Loucy (cell line): ENCODE results near the gene UCHL5.

Experiments
- H2AFZ ChIP-seq: fragments of 200-600 bp; sonication (generic); 2 replicates; pipeline ENCODE4 v1.6.0; 2016; ENCODE audit warnings: antibody characterized with exemption, mild to moderate bottlenecking, low read length, moderate library complexity
- H3F3A ChIP-seq: fragments of 200-600 bp; 2 replicates; pipeline ENCODE4 v1.6.0; 2016; ENCODE audit warnings: antibody characterized with exemption, low read depth, mild to moderate bottlenecking
- H3K27me3 ChIP-seq: fragments of 200-600 bp; sonication (generic); 2 replicates; pipeline ENCODE4 v1.6.1; 2014; ENCODE audit warnings: low read length, mild to moderate bottlenecking; ENCODE audit not compliant: insufficient read depth, poor library complexity, severe bottlenecking
- H3K36me3 ChIP-seq: fragments of 200-600 bp; sonication (generic); 2 replicates; pipeline ENCODE4 v1.6.1; 2016; ENCODE audit warnings: low read length; ENCODE audit not compliant: insufficient read depth
- H3K4me1 ChIP-seq: fragments of 200-600 bp; sonication (generic); 2 replicates; pipeline ENCODE4 v1.5.1; 2014; ENCODE audit warnings: low read length, mild to moderate bottlenecking; ENCODE audit not compliant: insufficient read depth, poor library complexity, severe bottlenecking
- H3K4me2 ChIP-seq: fragments of 200-600 bp; sonication (generic); 2 replicates; pipeline ENCODE4 v1.6.0; 2014; ENCODE audit warnings: antibody characterized with exemption, low read length, low read depth, mild to moderate bottlenecking; ENCODE audit not compliant: poor library complexity, severe bottlenecking
- H3K4me3 ChIP-seq: fragments of 200-600 bp; sonication (generic); 2 replicates; pipeline ENCODE4 v1.5.1; 2014; ENCODE audit warnings: low read length, mild to moderate bottlenecking, mixed read lengths; ENCODE audit not compliant: poor library complexity, severe bottlenecking
- H3K79me2 ChIP-seq: fragments of 200-600 bp; sonication (generic); 2 replicates; pipeline ENCODE4 v1.6.1; 2014; ENCODE audit warnings: low read length; ENCODE audit not compliant: insufficient read depth
- H3K9ac ChIP-seq: fragments of 200-600 bp; sonication (generic); 2 replicates; pipeline ENCODE4 v1.6.0; 2014; ENCODE audit warnings: mild to moderate bottlenecking, low read depth, low read length, moderate library complexity; ENCODE audit not compliant: poor library complexity, severe bottlenecking
- H3K9me2 ChIP-seq: fragments of 200-600 bp; sonication (generic); replicated peaks from 2 replicates; pipeline ENCODE4 v1.6.1; 2016; ENCODE audit warnings: low read depth, low read length, mixed read lengths
- H3K9me3 ChIP-seq: fragments of 200-600 bp; sonication (generic); 2 replicates; pipeline ENCODE4 v1.6.1; 2014; ENCODE audit warnings: mild to moderate bottlenecking, antibody characterized with exemption, low read length, low read depth; ENCODE audit not compliant: insufficient read depth
- H4K20me1 ChIP-seq: fragments of 200-600 bp; sonication (generic); 2 replicates; pipeline ENCODE4 v1.6.0; 2014; ENCODE audit warnings: antibody characterized with exemption, low read length, mild to moderate bottlenecking; ENCODE audit not compliant: insufficient read depth, poor library complexity, severe bottlenecking
- CTCF ChIP-seq: fragments of 200-600 bp; sonication (generic); conservative IDR thresholded peaks from 2 replicates; pipeline ENCODE4 v1.5.1; 2014; ENCODE audit warnings: mild to moderate bottlenecking, antibody characterized with exemption, low read length
- EZH2phosphoT487 ChIP-seq: fragments of 200-600 bp; IDR thresholded peaks from 2 replicates; pipeline ENCODE4 v1.6.1; 2018; ENCODE audit warnings: antibody characterized with exemption, mild to moderate bottlenecking, moderate library complexity, borderline replicate concordance

The UCHL5 gene

GRCh38 chr1:192986110-192986747 is 72.9 kb downstream of the UCHL5 start:
- Histone ChIP-seq H3K4me2 (no peak overlapping the region), H3K9me2 (no peaks in the 10 kb centered on the region), H3K27me3 (no peaks in the 10 kb centered on the region), H3K4me3 (no peak overlapping the region), H3K79me2 (no peaks in the 10 kb centered on the region), H4K20me1 (no peaks in the 10 kb centered on the region), H2AFZ (no peak overlapping the region), H3K9me3 (no peaks in the 10 kb centered on the region), H3K9ac (no peak overlapping the region), H3K36me3 (no peaks in the 10 kb centered on the region), H3F3A (no peaks in the 10 kb centered on the region), H3K4me1 (no peaks in the 10 kb centered on the region)
- no peak for TF ChIP-seq CTCF
- TF ChIP-seq EZH2phosphoT487, result no peak

GRCh38 chr1:192984080-192984479 is 75.1 kb downstream of the UCHL5 start:
- no peaks in the 10 kb centered on the region for H3K9me2 ChIP-seq
- no peak overlapping the region for H3K4me3 ChIP-seq
- no peaks in the 10 kb centered on the region for H3K27me3 ChIP-seq
- no peaks in the 10 kb centered on the region for H3F3A ChIP-seq
- no peaks in the 10 kb centered on the region for H3K4me1 ChIP-seq
- H3K79me2 ChIP-seq, result no peaks in the 10 kb centered on the region
- no peaks in the 10 kb centered on the region for H3K36me3 ChIP-seq
- H4K20me1 ChIP-seq, result no peaks in the 10 kb centered on the region
- H3K9ac ChIP-seq, result no peak overlapping the region
- TF ChIP-seq EZH2phosphoT487 (no peak), CTCF (no peak)
- no peaks in the 10 kb centered on the region for H3K9me3 ChIP-seq
- H3K4me2 ChIP-seq, result no peak overlapping the region
- no peak overlapping the region for H2AFZ ChIP-seq

- no peak overlapping the region for H3K4me3 ChIP-seq
- no peaks in the 10 kb centered on the region for H4K20me1 ChIP-seq
- H3K4me2 ChIP-seq, result no peak overlapping the region
- no peaks in the 10 kb centered on the region for H3K27me3 ChIP-seq
- H3K9ac ChIP-seq, result no peak overlapping the region
- H3K9me2 ChIP-seq, result no peaks in the 10 kb centered on the region
- no peaks in the 10 kb centered on the region for H3K9me3 ChIP-seq
- H3K4me1 ChIP-seq, result no peaks in the 10 kb centered on the region
- no peaks in the 10 kb centered on the region for H3K79me2 ChIP-seq
- no peaks in the 10 kb centered on the region for H3F3A ChIP-seq
- no peak overlapping the region for H2AFZ ChIP-seq
- no peaks in the 10 kb centered on the region for H3K36me3 ChIP-seq
- TF ChIP-seq CTCF (no peak), EZH2phosphoT487 (no peak)
Measured at GRCh38 chr1:192983349-192983980, 75.7 kb downstream of the UCHL5 start.
